GM21529 (cell line): Measurements from ENCODE around the gene CNIH4.
"Not testable (repeated sequence)": the region's sequence is repeated elsewhere in the genome, so short reads cannot be mapped to it uniquely, and the experiment has no call there.

ENCODE experiments used
- ATAC-seq: cut with Tn5 transposase; IDR thresholded peaks from one replicate; pipeline ENCODE4 v1.9.1; 2021; ENCODE audit not compliant: unreplicated experiment

Gene CNIH4

DNA sequence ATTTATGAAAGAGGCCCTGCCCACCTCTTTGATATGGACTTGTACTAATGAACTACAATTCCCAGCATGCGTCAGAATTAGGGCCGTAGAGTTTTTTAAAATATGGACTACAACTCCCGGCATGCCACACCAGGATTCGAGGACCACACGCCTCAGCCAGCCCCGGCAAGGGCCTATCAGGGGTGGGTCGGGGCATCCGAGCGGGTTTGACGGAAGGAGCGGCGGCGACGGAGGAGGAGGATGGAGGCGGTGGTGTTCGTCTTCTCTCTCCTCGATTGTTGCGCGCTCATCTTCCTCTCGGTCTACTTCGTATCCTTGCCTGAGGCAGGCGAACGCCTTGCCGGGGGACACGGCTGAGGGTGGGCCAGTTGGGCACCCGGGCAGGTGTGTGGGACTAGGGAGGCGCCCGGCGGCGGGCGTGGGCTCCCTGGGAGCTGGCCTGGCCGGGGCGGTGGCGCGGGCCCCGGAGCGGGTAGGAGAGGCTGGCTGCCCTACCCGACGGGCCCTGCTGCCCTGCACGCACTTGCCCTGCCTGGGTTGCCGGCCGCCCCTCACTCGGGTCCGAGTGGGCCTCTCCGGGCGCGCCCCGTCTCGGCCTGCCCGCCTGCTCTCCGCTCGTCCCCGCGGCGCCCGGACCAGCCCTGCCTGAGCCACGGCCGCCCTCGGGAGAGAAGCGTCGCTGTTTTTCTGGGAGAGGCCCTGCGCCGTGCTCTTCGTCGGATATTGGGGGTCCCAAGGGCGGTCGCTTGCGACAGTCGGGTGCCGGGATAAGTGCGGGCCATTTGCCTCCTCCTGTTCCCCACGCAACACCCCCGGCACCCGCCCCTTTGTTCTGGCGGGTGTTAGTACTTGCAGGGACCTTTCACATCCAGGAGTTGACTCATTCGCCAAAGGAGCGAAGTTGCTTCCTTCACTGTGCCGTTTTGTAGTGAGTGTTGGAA, at the start of gene CNIH4:
Gene CNIH4 (plus strand): TSS at position 195 of the 941 bp plus-strand sequence. CDS start 46 bp downstream, at position 241.
- ATAC-seq, result peak; percentile 99

DNA sequence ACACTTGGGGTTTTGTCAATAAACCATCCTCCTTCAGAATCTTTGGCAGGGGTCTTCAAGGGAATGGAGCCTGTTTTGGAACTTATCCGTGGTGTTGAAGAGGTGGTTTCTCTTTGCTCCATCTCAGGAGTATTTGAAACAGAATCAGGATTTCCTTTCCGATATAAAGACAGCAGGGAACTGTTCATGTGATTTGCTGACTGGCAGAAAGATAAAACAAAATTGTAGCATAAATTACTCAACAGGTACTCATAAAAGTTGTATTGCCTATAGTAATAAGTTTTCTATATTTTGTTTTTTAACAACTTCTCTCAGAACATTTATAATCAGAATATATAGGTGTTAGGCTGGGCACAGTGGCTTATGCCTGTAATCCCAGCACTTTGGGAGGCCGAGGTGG, 48.6 kb upstream of the CNIH4 start:
- no peak for ATAC-seq

DNA sequence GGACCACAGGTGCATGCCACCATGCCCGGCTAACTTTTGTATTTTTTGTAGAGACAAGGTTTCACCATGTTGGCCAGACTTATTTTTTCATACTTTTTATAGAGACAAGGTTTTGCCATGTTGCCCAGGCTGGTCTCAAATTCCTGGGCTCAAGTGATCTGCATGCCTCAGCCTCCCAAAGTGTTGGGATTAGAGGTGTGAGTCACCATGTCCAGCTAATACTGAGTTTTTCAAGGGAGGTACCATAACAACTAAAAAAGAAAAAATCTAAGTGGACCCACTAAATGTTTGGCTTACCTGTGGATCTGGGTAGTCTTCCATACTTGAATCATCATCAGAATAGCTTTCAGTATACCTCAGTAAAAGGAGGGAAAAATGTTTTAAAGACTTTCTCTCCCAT, 45.2 kb upstream of the CNIH4 start:
- not testable (repeated sequence) for ATAC-seq

DNA sequence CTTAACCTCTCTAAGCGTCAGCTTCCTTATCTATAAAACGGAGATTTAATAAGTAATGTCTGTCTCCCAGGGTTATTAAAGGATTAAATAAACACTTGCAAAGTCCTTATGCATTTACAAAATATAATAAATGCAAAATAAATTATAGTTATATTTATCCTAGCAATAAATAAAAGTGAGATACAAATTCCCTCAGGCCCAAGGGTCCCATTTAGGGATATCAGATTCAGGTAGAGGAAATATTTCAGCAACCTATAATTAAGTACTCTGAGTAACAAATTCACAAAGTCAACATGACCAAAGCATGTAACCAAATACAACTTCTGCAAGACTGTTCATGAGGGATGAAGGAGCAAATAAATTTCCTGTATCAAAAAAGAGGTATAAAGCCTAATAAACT, 44.7 kb upstream of the CNIH4 start:
- ATAC-seq, result no peak

DNA sequence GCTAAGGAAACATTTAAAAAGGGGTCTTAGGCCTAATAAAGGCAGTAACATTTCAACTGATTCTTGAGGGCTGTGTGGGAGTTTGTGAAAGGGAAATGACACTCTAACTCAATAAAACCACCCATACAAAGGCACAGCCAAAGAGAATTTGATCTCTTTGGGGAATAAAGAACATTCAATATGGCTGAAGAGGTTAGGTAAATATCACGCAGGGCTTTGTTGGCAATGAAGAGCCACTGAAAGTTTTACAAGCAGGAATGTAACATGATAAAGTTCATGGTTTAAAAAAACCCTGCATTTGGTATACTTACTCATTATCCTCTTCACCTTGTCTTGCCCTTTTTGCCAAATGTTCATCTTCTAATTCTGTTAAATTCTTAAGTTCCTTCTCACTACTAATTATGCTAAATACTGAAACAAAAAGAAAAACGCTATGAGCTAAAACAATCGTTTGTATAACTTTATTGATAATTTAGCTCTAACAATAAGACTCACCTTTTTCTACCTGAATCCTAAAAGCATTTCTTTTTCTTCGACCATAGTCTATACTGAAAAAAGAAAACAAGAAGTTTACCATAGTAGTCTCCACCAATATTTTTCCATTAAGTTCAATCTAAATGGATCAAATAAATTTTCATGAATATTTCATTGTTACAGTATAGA, 39.2 kb upstream of the CNIH4 start:
- no peak for ATAC-seq

DNA sequence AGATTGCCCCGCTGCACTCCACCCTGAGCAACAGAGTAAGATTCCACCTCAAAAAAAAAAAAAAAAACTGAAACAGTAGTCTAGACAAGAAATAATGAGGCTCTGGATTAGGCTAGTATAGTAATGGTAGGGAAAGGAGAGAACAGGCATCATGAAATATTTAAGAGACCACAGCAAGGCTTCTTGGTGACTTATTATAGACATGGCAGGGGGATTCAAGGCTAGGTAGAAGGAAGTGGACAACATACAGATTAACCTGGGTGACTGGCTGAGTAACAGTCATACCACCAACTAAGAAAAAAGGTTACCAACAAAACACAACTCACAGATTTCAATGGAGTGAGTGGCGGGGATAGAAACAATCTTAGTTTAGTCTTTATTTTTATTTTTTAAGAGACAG, 35.0 kb upstream of the CNIH4 start:
- no peak for ATAC-seq

DNA sequence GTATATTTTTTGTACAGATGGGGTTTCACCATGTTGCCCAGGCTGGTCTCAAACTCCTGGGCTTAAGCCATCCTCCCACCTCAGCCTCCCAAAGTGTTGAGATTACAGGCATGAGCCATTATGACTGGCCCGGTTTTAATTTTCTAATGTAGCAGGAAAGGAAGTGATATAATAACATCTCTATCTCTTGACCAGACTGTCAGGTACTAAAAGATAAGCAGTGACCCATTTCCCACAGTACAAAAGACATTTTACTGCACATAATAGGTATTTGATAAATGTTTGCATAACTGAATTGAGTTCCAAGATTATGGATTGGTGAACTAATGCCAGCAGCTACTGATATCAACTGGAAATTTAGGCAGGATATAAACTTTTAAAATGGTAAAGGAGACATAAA, 30.7 kb upstream of the CNIH4 start:
- no peak for ATAC-seq

DNA sequence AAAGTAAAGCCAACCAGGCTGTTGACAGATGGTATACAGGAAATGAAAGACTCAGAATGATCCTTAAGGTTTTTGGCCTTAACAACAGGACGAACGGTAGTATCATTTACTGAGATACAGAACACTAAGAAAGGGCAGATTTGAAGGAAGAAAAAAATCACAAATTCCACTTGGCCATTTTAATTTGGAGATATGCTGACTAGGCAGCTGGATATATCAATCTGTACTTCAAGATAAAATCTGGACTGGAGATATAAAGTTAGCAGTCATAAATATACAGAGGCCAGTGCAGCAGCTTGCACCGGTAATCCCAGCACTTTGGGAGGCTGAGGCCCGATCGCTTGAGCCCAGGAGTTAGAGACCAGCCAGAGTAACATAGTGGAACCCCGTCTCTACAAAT, 28.0 kb upstream of the CNIH4 start:
- no peak for ATAC-seq

DNA sequence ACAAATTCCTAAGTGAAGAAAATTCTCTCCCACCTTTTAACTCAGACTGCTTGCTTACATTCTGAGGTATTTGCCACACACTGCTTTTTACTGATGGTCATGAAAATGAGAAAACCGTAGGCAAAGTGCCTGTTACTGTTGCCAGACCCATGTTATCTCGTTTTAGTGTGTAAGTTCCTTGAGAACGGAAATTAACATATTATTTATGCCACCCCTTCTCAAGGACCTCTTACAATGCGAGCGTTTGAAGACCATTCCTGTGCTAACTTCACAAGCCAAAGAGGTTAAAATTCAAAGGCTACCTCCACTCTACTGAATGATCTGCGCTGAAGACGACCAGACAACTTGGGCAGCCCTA, 27.2 kb upstream of the CNIH4 start:
- ATAC-seq, result no peak

DNA sequence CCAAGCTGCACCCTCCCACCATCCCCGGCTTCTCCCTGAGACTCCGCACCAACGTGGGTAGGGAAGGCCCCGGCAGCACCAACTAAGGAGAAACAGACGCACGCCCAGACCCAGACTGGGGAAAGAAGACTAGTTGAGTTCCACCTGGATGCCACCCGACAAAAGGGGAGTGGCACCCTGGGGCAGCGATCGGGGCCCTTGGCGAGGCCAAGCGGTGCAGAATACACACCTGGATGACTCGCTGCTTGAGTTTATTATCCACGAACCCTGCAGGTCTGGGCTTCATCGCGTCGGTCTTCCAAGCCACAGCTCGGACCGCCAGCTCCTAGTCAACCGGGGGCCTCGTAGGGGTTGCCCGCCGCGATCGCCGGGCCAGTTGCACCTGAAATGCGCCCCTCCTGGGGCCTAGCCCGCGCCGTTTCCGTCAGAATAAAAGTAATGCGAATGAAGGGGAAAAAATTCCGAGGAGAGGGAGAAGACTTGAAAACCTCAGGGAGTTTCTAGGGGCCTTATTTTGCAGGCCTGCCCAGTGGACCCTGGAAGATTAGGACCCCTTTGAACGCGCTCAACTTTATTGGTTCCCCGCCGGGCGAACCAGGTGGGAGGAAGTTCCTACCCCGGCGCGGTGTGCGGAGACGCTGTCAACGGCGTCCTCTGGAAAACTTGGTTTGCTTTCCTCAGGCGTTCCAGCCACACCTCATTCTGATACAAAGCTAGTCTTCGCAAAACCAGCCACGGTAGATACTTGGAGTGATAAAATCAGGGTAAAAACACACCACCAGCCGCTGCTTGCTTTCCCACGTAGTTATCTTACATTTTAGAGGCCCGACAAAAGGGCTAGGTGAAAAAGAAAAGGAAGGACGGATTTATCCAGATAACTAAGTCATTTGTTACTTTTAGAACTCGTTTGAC, 26.6 kb upstream of the CNIH4 start, which contains the start of gene NVL:
Gene NVL (minus strand): TSS at position 331 of the 912 bp plus-strand sequence. CDS start 45 bp downstream, at position 286.
- peak; percentile 85 for ATAC-seq

DNA sequence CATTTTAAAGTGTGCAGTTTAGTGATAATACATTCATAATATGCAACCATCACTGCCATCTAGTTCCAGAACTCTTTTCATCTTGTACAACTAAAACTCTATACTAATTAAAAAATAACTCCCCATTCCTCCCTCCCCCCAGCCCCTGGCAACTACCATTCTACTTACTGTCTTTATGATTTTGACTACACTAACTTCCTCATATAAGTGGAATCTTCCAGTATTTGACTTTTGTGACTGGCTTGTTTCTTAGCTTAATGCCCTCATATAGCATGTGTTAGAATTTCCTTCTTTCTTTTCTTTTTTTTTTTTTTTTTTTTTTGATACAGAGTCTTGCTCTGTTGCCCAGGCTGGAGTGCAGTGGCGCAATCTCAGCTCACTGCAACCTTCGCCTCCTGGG, 25.4 kb upstream of the CNIH4 start:
- ATAC-seq, result no peak

DNA sequence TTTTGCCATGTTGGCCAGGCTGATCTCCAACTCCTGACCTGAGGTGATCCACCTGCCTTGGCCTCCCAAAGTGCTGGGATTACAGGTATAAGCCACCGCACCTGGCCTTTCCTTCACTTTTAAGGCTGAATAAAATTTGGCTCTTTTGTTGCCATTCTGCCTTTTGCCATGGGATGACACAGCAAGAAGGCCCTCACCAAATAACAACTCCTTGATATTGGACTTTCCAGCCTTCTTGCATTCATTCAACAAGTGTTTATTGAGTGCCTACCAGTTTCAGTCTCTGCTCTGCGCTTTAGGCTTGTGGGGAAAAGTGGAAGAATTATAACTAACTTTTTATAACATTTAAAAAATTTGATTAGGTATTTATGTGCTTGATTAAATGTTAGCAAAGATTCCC, 24.9 kb upstream of the CNIH4 start:
- ATAC-seq, result no peak

DNA sequence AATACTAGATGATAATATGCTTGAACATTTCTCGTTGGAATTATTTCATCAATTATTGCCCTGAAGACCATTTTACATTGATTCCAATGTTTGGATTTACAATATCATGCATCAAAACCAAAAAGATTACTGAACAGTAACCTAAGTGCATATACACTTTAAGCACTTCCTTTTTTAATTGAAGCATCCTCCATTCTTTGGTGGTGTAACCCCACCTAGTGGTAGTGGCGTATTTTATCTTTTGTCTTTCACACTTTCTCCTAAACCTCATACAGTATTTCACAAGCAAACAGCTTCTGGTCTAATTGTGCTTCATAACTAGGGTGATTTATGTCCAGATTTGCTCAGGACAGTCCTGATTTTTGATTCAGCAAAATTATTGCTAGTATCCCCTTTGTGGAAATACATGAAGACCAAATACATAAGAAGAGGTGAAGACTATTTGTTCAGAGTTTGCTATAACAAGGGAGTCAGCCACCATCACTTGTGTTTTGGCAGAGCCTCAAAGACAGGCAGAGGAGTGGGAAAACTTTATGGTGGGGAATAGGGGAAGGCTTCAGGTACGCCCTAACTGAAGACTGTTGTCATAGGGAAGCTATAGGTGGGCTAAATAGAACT, 23.3 kb upstream of the CNIH4 start:
- peak; percentile 46 for ATAC-seq

DNA sequence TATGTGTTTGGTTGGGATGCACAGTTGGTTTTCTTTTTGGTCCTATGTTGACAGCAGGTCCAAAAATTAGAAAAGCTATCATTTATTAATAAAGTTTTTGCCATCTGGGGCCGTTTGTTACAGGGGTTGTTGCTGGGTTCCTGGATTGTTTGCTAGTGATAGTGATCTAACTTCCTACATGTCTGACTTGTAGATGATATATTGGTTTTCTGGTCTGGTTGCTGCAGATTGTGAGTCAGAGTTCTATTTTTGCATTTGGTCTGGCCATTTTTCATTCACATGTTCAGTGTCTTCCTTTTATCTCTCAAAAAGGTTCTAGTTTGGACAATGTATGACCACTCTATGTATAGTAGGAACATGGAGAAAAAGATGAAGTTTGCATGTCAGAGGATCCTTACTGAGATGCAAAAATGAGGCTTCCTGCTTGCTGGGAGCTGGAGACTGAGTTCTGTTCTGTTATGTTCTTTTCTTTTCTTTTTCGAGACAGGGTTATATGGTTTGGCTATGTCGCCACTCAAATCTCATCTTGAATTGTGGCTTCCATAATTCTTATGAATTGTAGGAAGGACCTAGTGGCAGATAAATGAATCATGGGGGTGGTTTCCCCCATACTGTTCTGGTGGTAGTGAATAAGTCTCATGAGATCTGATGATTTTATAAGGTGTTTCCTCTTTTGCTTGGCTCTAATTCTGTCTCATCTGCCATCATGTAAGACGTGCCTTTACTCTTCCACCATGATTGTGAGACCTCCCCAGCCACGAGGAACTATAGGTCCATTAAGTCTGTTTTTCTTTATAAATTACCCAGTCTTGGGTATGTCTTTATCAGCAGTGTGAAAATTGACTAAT, 22.5 kb upstream of the CNIH4 start:
- ATAC-seq, result no peak

DNA sequence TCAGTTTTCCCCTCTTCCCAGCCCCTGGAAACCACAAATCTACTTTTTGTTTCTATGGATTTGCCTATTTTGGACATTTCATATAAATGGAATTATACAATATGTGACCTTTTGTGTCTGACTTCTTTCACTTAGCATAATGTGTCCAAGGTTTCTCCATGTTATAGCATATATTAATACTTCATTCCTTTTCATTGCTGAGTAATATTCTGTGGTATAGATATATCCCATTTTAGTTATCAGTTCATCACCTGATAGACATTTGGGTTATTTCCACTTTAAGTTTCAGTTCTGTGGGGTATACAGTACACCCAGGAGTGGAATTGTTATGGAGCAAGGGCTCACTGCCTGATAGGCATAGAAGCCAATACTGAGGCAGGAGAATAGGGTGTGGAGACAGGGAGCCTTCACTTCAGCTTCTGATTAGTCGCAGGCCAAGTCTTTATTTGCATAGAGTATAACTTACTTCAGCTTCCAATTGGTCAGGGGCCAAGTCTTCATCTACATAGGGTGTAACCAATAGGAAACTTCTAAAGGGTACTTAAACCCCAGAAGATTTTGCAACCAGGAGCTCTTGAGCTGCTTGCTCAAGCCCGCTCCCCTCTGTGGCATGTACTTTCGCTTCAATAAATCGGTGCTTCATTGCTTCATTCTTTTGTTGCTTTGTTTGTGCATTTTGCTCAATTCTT, 18.4 kb upstream of the CNIH4 start:
- no peak for ATAC-seq

DNA sequence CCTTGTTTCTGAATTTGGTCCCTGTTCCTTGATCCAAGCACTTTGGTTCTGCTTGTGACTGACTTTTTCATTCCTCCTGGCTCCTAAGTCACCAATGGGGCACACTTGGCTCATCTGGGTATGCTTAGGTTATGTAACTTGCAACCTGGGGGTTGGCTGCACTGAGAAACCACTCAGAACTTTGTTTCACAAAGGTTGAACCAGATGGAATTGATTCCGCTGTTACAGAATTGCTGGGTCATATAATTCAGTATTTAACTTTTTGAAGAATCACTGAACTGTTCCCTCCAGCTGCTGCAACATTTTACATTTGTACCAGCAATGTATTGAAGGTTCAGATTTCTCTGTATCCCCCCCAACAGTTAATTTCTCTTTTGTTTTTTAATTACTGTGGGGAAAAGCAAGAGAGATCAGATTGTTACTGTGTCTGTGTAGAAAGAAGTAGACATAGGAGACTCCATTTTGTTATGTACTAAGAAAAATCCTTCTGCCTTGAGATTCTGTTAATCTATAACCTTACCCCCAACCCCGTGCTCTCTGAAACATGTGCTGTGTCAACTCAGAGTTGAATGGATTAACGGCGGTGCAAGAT, 17.1 kb upstream of the CNIH4 start:
- no peak for ATAC-seq

DNA sequence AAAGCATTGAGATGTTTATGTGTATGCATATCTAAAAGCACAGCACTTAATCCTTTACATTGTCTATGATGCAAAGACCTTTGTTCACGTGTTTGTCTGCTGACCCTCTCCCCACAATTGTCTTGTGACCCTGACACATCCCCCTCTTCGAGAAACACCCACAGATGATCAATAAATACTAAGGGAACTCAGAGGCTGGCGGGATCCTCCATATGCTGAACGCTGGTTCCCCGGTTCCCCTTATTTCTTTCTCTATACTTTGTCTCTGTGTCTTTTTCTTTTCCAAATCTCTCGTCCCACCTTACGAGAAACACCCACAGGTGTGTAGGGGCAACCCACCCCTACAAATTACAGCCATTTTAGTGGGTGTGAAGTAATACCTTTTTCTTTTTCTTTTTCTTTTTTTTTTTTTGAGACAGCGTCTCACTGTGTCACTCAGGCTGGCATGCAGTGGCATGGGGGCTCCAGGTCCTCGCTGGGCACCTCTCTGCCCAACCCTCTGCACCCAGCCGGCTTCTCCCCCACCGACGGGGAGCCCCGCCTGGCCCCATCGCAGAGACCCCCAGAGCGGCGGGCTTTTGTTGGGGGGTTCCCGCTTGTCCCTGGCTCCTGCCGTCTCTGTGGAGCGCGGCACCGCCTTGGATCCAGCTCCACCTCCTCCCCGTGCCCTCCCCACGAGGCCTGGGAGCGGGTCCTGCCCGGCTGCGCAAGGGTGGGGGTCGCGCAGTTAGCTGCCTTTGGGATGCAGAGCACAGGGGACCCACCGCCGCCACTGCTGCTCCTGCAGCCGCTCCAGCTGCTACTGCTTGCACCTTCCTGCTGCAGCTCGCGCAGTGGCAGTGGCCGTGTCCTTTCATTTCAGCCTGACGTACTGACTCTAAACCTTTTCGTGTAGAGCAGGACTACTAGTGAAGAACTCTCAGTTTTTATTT, 16.0 kb upstream of the CNIH4 start:
- peak; percentile 82 for ATAC-seq

DNA sequence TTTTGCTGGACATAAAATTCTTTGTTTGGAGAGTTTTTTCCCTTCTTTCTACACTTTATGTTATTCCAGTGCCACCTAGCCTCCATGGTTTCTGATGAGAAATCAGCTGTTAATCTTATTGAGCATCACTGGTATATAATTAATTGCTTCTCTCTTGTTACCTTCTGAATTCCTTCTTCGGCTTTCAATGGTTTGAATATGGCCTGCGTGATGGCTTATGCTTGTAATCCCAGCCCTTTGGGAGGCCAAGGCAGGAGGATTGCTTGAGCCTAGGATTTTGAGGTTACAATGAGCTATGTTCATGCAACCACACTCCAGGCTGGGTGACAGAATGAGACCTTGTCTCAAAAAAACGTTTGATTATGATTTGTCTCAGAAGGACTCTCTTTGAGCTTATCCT, 13.0 kb upstream of the CNIH4 start:
- ATAC-seq, result no peak
